NCI-H460 (cell line): ENCODE data around the gene TLR3. TPM values are rescaled to one million over a fixed set of nuclear protein-coding genes. Genes with fewer than 3 reads are reported as not detected.
A peak's percentile ranks its signal among the peaks of the same experiment; 100 is the strongest.
"Not testable (repeated sequence)": the region's sequence is repeated elsewhere in the genome, so short reads cannot be mapped to it uniquely, and the experiment has no call there.

Experiments
- DNase-seq: peaks from one replicate; pipeline ENCODE4 v3.0.0-alpha.2; 2016; ENCODE audit warnings: low read depth; ENCODE audit errors: extremely low read depth
- polyA plus RNA-seq: library from polyadenylated mRNA; depleted of rRNA; stranded (reverse); fragments of >200 nt; gene quantifications from 2 replicates; pipeline ENCODE4 v1.2.3, GENCODE V29; 2014; cell fraction: nucleus; rRNA removed
- total RNA-seq: library from RNA; depleted of rRNA; stranded (reverse); fragments of >200 nt; shearing (Covaris generic); gene quantifications from 2 replicates; pipeline ENCODE4 v1.2.3, GENCODE V29; 2014; rRNA removed

TLR3 gene
- total RNA-seq = 1.9 and 3.3 TPM in 2 replicates
- polyA plus RNA-seq = 2.5 and 4.6 TPM in 2 replicates

GRCh38 chr4:186068581-186069348 is at the start of gene TLR3:
TSS of gene TLR3 (plus strand) at chr4:186069156. CDS start at chr4:186076620, 7,464 bp downstream.
- DNase-seq = no peak

- no peak for DNase-seq
Observed at GRCh38 chr4:186019269-186019668, 49.7 kb upstream of the TLR3 start.

GRCh38 chr4:186020106-186020792 is 48.7 kb upstream of the TLR3 start:
- DNase-seq = no peak

GRCh38 chr4:186020793-186021407 is 48.1 kb upstream of the TLR3 start:
- DNase-seq = no peak

- peak; percentile 32 for DNase-seq
Observed at GRCh38 chr4:186021461-186022167, 47.3 kb upstream of the TLR3 start.

GRCh38 chr4:186023975-186024374 is 45.0 kb upstream of the TLR3 start:
- DNase-seq = no peak

- DNase-seq = no peak
Observed at GRCh38 chr4:186024637-186025407, 44.1 kb upstream of the TLR3 start.

- no peak for DNase-seq
Observed at GRCh38 chr4:186025408-186025690, 43.6 kb upstream of the TLR3 start.

GRCh38 chr4:186027405-186027804 is 41.6 kb upstream of the TLR3 start:
- no peak for DNase-seq

GRCh38 chr4:186029571-186030398 is 39.2 kb upstream of the TLR3 start:
- no peak for DNase-seq

GRCh38 chr4:186030399-186030775 is 38.6 kb upstream of the TLR3 start:
- no peak for DNase-seq

GRCh38 chr4:186030795-186031194 is 38.2 kb upstream of the TLR3 start:
- DNase-seq = no peak

- DNase-seq = no peak
Observed at GRCh38 chr4:186032259-186032658, 36.7 kb upstream of the TLR3 start.

- no peak for DNase-seq
Observed at GRCh38 chr4:186033027-186033426, 35.9 kb upstream of the TLR3 start.

- not testable (repeated sequence) for DNase-seq
Observed at GRCh38 chr4:186034613-186035012, 34.3 kb upstream of the TLR3 start.

- no peak for DNase-seq
Observed at GRCh38 chr4:186036976-186037581, 31.9 kb upstream of the TLR3 start.

GRCh38 chr4:186037692-186038658 is 31.0 kb upstream of the TLR3 start:
- peak; percentile 50 for DNase-seq

GRCh38 chr4:186039697-186040096 is 29.3 kb upstream of the TLR3 start:
- no peak for DNase-seq
